Right cardiac atrium (tissue), 5 donors: ENCODE data around the gene POLK. TPM values are rescaled to one million over a fixed set of nuclear protein-coding genes. Genes with fewer than 3 reads are reported as not detected.
"Not testable (repeated sequence)": the region's sequence is repeated elsewhere in the genome, so short reads cannot be mapped to it uniquely, and the experiment has no call there.

Experiments used
- ATAC-seq, 2 donors: fragments of 200-7000 bp; cut with Tn5 transposase; one replicate each; pipeline versions ENCODE4 v1.8.0 to v1.9.1; 2020; ENCODE audit warnings: moderate library complexity in 2 of 2, mild to moderate bottlenecking in 1 of 2
- DNase-seq, 3 donors: peaks; one replicate each; pipeline ENCODE4 v3.0.0-alpha.2; 2020
- H3K27ac ChIP-seq: one replicate; pipeline ENCODE4 v1.5.1; 2013; ENCODE audit warnings: mild to moderate bottlenecking, low read length, control low read depth, moderate library complexity
- H3K27me3 ChIP-seq: one replicate; pipeline ENCODE4 v1.6.1; 2013; ENCODE audit not compliant: control insufficient read depth, insufficient read depth
- H3K4me1 ChIP-seq: one replicate; pipeline ENCODE4 v1.6.1; 2013; ENCODE audit warnings: low read length; ENCODE audit not compliant: control insufficient read depth, insufficient read depth
- H3K4me3 ChIP-seq: one replicate; pipeline ENCODE4 v1.5.1; 2013; ENCODE audit warnings: low read length, control low read depth
- H3K9me3 ChIP-seq: one replicate; pipeline ENCODE4 v1.6.1; 2013; ENCODE audit warnings: low read length; ENCODE audit not compliant: control insufficient read depth
- WGBS: extraction: QIAGEN DNeasy Blood & Tissue Kit; methylation state at CpG from one replicate; pipeline ENCODE4 v1.1.7; 2013; 5-methylcytosine and 5-hydroxymethylcytosine counted together
- intact Hi-C, 4 donors: fragments of 100-400 bp; cut with DNase I; formaldehyde crosslinking; loops; one replicate each; pipeline versions ENCODE4 v1.11.0 to v1.14.0; 2022 to 2023
- polyA plus RNA-seq: library from polyadenylated mRNA; stranded (reverse); fragments of 200-250 nt; gene quantifications from one replicate; pipeline ENCODE4 v1.2.3, GENCODE V29; 2013
- total RNA-seq, 4 donors: library from RNA; stranded (reverse); fragmentation: NEBNext Ultra II Directional; extraction: Animal tissue kit (Norgen Biotek cat#: 25700); gene quantifications; one replicate each; pipeline ENCODE4 v1.2.1, GENCODE V29; 2021
- donor health status: healthy with polysubstance abuse.
- donor health status: DM: no; HTN: yes; CAD: no.
- donor health status: DM: no; HTN: no; CAD: no.
- donor health status: DM: no; HTN: yes; CAD: no; lungs with severe emphysema.
- donor health status: DM: yes; HTN: yes; CAD: no.

The POLK gene
- total and polyA plus RNA-seq, 5 donors, result 7.2 to 25.7 (median 24.3) TPM

- Histone ChIP-seq H3K9me3 (no peaks in the 10 kb centered on the region), H3K4me1 (no peaks in the 10 kb centered on the region), H3K27me3 (no peaks in the 10 kb centered on the region), H3K4me3 (no peak overlapping the region), H3K27ac (no peak overlapping the region)
- 93% methylated on average over 4 of the region's 4 CpGs for WGBS
- intact Hi-C loops, result no loop called here
- DNase-seq (no peak), ATAC-seq (no peak)
These were observed 30.7 kb upstream of the POLK start for GRCh38 chr5:75481024-75481423.

- H3K4me1 ChIP-seq, result no peaks in the 10 kb centered on the region
- H3K27me3 ChIP-seq, result no peaks in the 10 kb centered on the region
- no peak overlapping the region for H3K4me3 ChIP-seq
- no peaks in the 10 kb centered on the region for H3K9me3 ChIP-seq
- DNase-seq (no peak), ATAC-seq (peak; percentile 52 to 67)
- H3K27ac ChIP-seq, result no peak overlapping the region
- intact Hi-C loops, result no loop called here
- WGBS, result 94% methylated on average over 3 of the region's 3 CpGs
These were observed 29.2 kb upstream of the POLK start for GRCh38 chr5:75482482-75482881.

- Histone ChIP-seq H3K4me1 (no peaks in the 10 kb centered on the region), H3K9me3 (no peaks in the 10 kb centered on the region), H3K4me3 (no peak overlapping the region), H3K27me3 (no peaks in the 10 kb centered on the region), H3K27ac (no peak overlapping the region)
- 88% methylated on average over 1 of the region's 1 CpG for WGBS
- intact Hi-C loops, result no loop called here
- DNase-seq (no peak), ATAC-seq (no peak)
These were observed 27.1 kb upstream of the POLK start for GRCh38 chr5:75484605-75485004.

- H3K27ac ChIP-seq, DNase-seq, H3K4me1 ChIP-seq, intact Hi-C loops, H3K27me3 ChIP-seq, H3K4me3 ChIP-seq, ATAC-seq, H3K9me3 ChIP-seq: not testable (repeated sequence)
- 99% methylated on average over 6 of the region's 6 CpGs for WGBS
These were observed 21.8 kb upstream of the POLK start for GRCh38 chr5:75489847-75490246.

- WGBS, result 100% methylated on average over 2 of the region's 2 CpGs
- DNase-seq (no peak), ATAC-seq (no peak)
- peaks cover 1% of the 10 kb centered on the region for H3K9me3 ChIP-seq
- H3K27me3 ChIP-seq, result no peaks in the 10 kb centered on the region
- H3K4me1 ChIP-seq, result no peaks in the 10 kb centered on the region
- no peak overlapping the region for H3K27ac ChIP-seq
- H3K4me3 ChIP-seq, result no peak overlapping the region
- intact Hi-C loops, result no loop called here
These were observed 20.1 kb upstream of the POLK start for GRCh38 chr5:75491621-75492020.

GRCh38 chr5:75496026-75496425, 15.7 kb upstream of the POLK start:
- H3K4me3 ChIP-seq, result no peak overlapping the region
- H3K4me1 ChIP-seq, result peaks cover 3% of the 10 kb centered on the region
- H3K27ac ChIP-seq, result no peak overlapping the region
- no peaks in the 10 kb centered on the region for H3K9me3 ChIP-seq
- WGBS, result 96% methylated on average over 3 of the region's 3 CpGs
- ATAC-seq (no peak), DNase-seq (no peak)
- H3K27me3 ChIP-seq, result no peaks in the 10 kb centered on the region
- intact Hi-C loops, result no loop called here

- intact Hi-C loops, result no loop called here
- Histone ChIP-seq H3K27me3 (no peaks in the 10 kb centered on the region), H3K27ac (no peak overlapping the region), H3K4me1 (peaks cover 3% of the 10 kb centered on the region), H3K9me3 (no peaks in the 10 kb centered on the region), H3K4me3 (no peak overlapping the region)
- 99% methylated on average over 7 of the region's 7 CpGs for WGBS
- ATAC-seq (no peak), DNase-seq (peak in 2 of 3 donors; percentile 28 to 47)
These were observed 13.4 kb upstream of the POLK start for GRCh38 chr5:75498208-75498777.

GRCh38 chr5:75498875-75499274, 12.8 kb upstream of the POLK start:
- H3K27ac ChIP-seq, H3K9me3 ChIP-seq, DNase-seq, H3K27me3 ChIP-seq, ATAC-seq, H3K4me1 ChIP-seq, H3K4me3 ChIP-seq, intact Hi-C loops: not testable (repeated sequence)
- 98% methylated on average over 1 of the region's 1 CpG for WGBS

GRCh38 chr5:75505112-75505511, 6.6 kb upstream of the POLK start:
- H3K27me3 ChIP-seq, H3K4me3 ChIP-seq, H3K4me1 ChIP-seq, H3K9me3 ChIP-seq, ATAC-seq, DNase-seq, H3K27ac ChIP-seq, intact Hi-C loops: not testable (repeated sequence)
- 91% methylated on average over 5 of the region's 5 CpGs for WGBS

GRCh38 chr5:75507841-75508240, 3.9 kb upstream of the POLK start:
- Histone ChIP-seq H3K9me3 (no peaks in the 10 kb centered on the region), H3K4me1 (no peaks in the 10 kb centered on the region), H3K4me3 (no peak overlapping the region), H3K27ac (no peak overlapping the region), H3K27me3 (no peaks in the 10 kb centered on the region)
- WGBS, result 93% methylated on average over 1 of the region's 1 CpG
- no peak for DNase-seq
- no peak for ATAC-seq
- intact Hi-C loops, result no loop called here

GRCh38 chr5:75509546-75509945, 2.1 kb upstream of the POLK start:
- H3K27me3 ChIP-seq, result no peaks in the 10 kb centered on the region
- intact Hi-C loops, result no loop called here
- H3K4me1 ChIP-seq, result no peaks in the 10 kb centered on the region
- ATAC-seq, result no peak
- DNase-seq, result no peak
- peak overlapping the region; percentile 87 for H3K4me3 ChIP-seq
- no peak overlapping the region for H3K27ac ChIP-seq
- 59% methylated on average over 4 of the region's 4 CpGs for WGBS
- H3K9me3 ChIP-seq, result no peaks in the 10 kb centered on the region

- H3K4me1 ChIP-seq, result no peaks in the 10 kb centered on the region
These were observed 1.7 kb upstream of the POLK start for GRCh38 chr5:75509956-75510355.

More at GRCh38 chr5:75509956-75510355, 1.7 kb upstream of the POLK start:
- peak overlapping the region; percentile 87 for H3K4me3 ChIP-seq
- H3K27ac ChIP-seq, result no peak overlapping the region
- WGBS, result 0% methylated on average over 1 of the region's 1 CpG
- H3K9me3 ChIP-seq, result no peaks in the 10 kb centered on the region
- no peaks in the 10 kb centered on the region for H3K27me3 ChIP-seq
- ATAC-seq (no peak), DNase-seq (peak in 1 of 3 donors; percentile 32)
- intact Hi-C loops, result loop anchor here in 1 of 4 donors (5.0 kb wide), 1 partner anchor 57 kb away; no protein-coding TSS in a partner anchor
